H54 (cell line): ENCODE results near the gene NLGN1.

Experiments used
- DNase-seq: peaks from one replicate; pipeline ENCODE4 v3.0.0; 2011; ENCODE audit warnings: low spot score, mixed read lengths; ENCODE audit not compliant: insufficient read length
- FAIRE-seq: peaks from 3 replicates; lab custom pipeline; 2011; peaks lifted over from hg19 to GRCh38; lab: Jason Lieb, UNC
- POLR2A ChIP-seq: IDR thresholded peaks from 2 replicates; pipeline ENCODE4 v1.6.1; 2011; ENCODE audit warnings: low read depth, mild to moderate bottlenecking, low read length

The NLGN1 gene

DNA sequence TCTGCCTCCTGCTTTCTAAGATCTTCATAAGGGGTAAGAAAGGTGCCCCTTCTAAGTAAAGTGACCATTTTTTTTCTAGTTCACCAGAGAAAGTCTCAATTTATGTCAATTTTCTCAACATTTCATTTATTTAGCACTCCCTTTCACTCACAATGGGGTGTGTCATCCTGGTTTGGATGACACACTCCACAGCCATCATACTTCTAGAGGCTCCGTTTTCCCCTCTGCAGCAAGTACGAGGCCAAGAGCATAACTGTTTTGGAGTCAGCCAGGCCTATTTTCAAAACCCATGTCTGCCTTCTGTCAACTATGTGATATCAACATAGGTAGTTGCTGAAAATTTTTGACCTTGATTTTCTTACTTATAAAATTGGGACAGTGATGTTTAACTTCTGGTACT is 703.2 kb downstream of the NLGN1 start:
- FAIRE-seq = no peak
- no peak for DNase-seq
- TF ChIP-seq POLR2A = no peak

DNA sequence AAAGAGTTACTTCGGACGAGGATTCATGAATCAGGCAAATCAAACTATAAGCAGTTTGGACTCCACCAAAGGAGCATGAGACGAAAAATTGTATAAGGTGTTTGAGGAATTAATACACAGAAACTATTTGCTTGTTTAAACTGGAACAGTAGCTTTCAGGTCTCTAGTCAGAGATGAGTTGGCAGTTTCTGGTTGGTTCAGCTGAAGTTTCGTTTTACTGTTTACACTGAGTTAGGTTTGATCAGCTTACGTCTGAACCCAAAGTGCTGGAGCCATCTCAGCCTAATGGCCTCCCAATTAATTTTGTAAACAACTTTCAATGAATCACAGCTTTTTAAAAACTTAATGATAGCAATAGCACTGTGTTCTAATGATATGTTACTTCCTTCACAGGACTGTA is 703.7 kb downstream of the NLGN1 start:
- DNase-seq (peak; percentile 7), FAIRE-seq (peak; percentile 97)
- TF ChIP-seq POLR2A = no peak

DNA sequence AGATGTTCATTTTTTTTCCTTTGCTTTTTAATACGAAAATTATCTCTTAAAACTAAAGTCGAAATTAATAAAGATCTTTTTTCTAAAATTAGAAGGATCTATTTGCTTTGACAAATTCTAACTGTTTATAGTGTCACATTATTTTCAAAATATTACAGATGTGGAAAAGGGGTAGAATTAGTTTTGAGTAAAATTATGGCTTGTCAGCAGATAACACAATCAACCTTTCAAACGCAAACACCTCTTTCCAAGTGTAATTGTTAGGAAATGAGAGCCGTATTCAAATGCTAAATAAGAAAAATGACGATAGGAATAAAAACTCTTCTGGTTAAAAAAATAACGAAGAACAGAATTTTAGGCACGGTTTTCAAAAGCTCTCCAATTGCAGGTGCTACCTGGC is 704.7 kb downstream of the NLGN1 start:
- DNase-seq (no peak), FAIRE-seq (no peak)
- TF ChIP-seq POLR2A = no peak

DNA sequence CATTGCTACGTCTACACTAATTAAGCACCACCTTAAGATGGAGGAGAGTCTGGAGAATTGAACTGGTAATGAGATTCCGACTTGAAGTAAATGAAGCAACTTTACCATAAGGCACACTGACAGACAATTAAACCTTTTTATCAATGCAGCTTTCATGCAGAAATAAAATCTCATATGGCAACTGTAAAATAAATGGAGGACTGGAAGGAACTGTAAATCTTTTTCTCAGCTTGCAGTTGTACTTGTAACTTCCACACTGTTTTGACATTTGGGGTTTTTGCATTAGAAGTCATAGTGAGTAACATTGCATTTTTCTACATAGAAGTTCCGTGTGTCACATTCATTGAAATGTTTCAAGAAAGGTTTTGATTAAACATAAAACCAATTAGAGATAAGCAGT is 705.3 kb downstream of the NLGN1 start:
- no peak for TF ChIP-seq POLR2A
- no peak for FAIRE-seq
- no peak for DNase-seq

DNA sequence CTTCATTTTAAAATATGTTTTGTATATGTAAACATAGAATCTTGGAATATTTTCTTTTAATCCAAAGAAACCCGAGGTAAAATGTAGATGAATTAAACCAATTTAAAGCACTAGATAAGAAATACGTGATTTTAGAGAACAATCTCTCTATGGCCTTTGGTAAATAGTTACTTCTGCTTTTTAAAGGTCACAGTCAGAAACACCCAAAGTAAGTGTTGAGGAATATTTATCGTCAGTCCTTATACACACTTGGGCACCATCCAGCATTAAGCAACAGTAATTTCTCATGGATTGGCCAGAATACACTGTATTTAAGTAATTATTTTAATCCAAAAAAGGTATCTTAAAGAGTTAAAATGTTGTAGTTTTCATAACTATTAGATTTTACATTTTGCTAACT is 713.2 kb downstream of the NLGN1 start:
- no peak for TF ChIP-seq POLR2A
- no peak for FAIRE-seq
- no peak for DNase-seq

DNA sequence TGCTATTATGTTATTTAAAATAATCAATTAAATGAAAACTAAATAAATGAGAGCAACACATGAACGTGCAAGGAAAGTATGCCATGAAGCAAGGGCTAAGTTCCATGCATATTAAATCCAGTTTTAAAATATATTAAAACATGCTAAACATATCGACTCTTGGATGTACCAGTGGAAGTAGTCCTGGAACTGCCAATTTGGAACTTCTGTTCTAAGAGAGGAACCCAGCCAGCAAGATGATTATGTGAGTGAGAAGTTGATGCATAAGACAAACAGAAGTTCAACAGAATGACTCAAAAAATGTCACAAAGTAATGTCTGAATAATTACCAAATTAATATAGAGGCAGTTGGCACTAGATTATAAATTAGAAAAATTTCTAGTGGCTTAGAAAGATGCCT is 714.2 kb downstream of the NLGN1 start:
- no peak for FAIRE-seq
- DNase-seq = no peak
- no peak for TF ChIP-seq POLR2A

DNA sequence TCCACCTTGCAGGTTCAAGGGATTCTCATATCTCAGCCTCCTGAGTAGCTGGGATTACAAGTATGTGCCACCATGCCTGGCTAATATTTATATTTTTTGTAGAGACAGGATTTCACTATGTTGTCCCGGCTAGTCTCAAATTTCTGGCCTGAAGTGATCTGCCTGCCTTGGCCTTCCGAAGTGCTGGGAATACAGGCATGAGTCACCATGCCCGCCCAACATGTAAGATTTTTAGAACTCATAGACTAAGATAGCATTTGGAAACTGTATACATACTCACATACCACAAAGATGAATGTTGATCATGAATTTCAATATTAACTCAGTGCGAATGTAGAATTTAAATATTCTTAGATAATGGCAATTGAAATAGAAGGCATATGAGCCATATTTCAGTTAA is 718.9 kb downstream of the NLGN1 start:
- DNase-seq = no peak
- no peak for TF ChIP-seq POLR2A
- FAIRE-seq = no peak

DNA sequence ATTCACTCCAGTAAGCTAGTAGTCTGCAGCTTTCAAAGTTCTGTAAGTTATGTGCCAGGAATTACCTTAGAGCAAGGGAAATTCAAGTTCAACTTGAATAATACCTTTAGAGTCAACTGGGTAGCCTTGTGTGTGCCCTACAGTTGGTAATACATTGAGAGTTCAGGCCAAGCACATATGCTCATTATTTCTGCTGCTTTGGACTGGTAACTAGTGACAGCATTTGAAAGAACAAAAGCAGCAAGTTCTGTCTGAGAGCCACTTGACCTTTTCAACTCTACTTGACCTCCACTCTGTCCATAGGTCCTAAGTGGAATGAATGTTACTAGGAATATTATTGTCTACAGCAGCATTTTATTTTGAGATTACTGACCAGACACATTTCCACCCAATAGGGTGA is 723.5 kb downstream of the NLGN1 start:
- TF ChIP-seq POLR2A = no peak
- FAIRE-seq (no peak), DNase-seq (no peak)

DNA sequence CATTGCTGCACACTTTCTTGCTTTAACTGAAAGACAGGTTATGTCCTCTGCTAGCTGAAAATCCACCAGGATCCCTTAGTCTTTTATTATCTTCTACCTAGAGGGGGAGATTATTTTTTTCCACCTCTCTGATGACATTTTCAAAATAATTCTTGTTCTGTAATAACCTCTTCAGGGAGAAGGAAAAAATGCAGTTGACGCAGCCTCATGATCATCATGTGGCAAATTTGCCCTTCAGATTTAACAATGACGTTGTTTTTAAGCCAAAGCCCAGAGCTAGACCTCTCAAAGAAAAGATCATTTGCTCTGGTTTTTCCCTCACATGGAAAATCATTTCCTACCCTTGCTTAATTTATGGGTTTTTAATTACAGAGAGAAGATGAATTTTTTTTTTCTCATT is 724.9 kb downstream of the NLGN1 start:
- DNase-seq = no peak
- no peak for FAIRE-seq
- no peak for TF ChIP-seq POLR2A

DNA sequence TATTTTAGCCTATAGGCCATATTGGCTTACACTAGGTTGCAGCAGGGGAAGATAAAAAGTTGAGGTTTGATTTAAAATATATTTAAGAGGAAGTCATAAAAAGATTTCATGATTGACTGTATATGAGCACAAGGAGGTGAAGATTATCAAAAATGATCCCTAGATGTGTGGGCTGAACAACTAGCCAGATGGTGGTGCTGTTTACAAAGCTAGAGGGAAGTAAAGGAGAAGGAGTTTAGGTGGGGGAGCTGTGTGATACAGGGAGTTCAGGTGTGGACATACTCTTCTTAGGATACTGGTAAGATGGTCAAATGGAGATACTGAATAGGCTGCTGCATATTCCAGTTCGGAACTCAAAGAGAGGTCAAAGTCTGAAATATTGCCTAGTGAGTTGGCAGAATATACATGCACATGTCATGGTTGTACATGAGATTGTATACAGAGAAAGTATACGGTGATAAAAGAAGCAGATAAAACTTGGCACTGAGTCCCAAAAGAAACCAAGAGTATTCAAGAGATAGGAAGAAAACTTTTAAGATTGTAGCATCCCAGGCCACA is 727.8 kb downstream of the NLGN1 start:
- no peak for DNase-seq
- no peak for TF ChIP-seq POLR2A
- peak; percentile 89 for FAIRE-seq

DNA sequence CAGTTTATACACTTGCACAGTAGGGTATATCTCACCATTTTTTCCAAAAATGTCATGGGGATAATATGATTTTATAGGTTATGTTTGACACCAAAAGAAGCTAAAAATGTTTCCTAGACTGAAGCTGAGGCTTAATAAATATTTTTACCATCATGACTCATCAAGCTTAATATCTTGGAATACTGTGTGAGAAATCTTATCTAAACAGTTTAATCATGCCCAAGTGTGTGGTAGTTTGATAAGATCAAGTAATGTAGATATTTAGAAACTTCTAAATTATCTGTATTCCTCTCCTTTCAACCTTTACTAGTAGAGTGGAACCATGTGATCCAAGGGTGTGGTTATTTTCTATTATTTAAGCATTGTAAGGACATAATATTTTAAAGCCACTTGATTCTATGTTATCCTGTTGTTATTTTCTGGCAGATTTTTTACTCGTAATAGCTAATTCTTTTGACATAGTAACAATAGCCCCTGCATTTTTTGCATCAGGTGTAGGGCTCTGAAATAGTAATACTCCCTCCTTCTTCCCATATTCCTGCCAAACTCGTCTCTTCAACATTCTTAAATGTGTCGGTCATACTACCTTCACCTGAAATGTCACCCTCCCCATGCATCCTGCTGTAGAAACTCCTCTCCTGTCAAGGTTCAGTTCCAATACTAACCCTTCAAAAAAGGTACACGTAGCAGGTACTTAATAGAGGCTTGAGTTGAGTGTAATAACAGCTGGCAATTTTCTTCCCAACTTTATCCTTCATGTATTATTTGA is 729.6 kb downstream of the NLGN1 start:
- FAIRE-seq (no peak), DNase-seq (no peak)
- no peak for TF ChIP-seq POLR2A

DNA sequence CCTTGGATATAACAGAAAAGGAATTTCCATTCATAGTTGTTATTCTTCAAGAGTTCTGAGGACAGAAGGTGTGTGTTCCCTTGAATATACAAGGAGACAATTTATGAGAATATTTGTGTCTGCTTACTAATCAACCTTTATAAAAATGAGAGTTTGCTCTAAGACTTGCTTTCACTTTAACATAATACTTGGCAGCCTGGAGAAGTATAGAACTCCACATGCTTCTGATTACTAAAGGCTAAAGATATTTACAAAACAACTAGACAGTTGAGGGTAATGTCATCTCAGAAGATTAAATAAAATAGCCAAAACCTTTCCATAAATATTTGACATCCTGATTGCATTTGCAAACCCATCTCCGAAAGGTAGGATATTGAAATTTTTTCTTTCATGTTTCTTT is 734.5 kb downstream of the NLGN1 start:
- DNase-seq = no peak
- no peak for FAIRE-seq
- no peak for TF ChIP-seq POLR2A

DNA sequence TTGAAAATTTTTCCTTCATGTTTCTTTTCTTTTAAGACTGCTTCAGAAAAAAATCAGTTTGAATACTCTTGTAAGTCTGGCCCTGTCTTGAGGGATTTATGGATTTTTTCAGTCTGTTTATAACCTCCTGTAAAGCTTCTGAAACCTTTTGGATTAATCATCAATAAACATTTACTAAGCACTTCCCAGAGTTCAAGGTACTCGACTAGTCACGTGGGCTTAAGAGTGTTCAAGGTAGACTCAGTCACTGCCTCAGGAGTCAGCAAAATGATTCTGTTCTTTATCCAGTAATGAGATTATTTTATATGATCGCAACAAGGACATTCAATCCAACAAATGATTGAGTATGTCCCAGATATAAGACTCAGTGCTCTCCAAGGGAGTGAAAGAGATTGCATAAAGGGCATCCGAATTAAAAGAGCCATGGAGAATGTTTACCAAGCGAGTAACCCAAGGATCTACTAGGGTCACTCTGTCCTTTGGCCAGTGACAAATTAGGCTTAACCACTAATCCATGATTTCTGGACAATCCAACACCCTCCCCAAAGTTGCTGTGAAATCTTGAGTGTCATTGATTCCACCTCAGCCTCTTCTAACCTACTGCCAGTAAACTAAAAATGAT is 735.0 kb downstream of the NLGN1 start:
- no peak for FAIRE-seq
- TF ChIP-seq POLR2A = no peak
- no peak for DNase-seq

DNA sequence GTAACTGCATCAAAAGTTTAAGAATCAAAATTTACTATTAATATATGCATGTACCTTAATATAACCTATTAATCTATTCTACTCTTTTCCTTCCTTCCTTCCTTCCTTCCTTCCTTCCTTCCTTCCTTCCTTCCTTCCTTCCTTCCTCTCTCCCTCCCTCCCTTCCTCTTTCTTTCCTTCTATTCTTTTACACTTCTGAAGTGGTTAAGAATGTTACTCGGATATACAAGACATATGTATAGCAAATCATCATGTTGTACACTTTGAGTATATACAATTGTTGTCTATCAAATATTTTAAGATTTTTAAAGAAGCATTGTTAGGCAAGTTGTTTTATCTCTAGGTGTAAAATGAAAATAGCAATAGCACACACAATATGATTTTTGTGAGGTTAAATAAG is 748.5 kb downstream of the NLGN1 start:
- TF ChIP-seq POLR2A = no peak
- DNase-seq = no peak
- FAIRE-seq = no peak

DNA sequence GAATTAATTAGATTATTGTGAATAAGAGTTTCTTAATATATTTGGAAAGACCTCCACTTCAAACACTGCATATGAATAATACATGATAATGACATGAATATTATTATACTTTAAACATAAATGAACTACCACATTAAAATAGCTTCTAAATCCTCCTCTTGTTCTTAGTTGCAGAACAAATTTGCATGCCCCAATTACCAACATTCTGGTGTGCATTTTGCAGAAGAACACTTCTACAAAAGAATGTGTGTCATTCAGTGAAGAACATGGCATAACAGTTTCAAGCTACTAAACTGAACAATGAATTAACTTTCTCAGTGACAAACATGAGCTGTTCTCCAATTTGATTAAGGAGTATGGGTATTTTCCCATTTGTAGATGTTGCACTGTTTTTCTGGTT is 750.3 kb downstream of the NLGN1 start:
- DNase-seq (no peak), FAIRE-seq (no peak)
- TF ChIP-seq POLR2A = no peak
